Measurements from ENCODE around the gene SLC6A17.

- peak; percentile 90 to 97 for TF ChIP-seq CTCF (conservative IDR thresholded peaks at IDR 0.05 in 1 of 2, IDR thresholded peaks at IDR 0.05 in 1 of 2; ENCODE audit: extremely low read depth in 1 of 2, insufficient read depth in 1 of 2, low read depth in 1 of 2, low read length in 2 of 2)
- no peak for TF ChIP-seq EZH2 (IDR thresholded peaks at IDR 0.05; ENCODE audit: borderline replicate concordance, low read length)
Observed at GRCh38 chr1:110106013-110106941, 44.0 kb upstream of the SLC6A17 start.
